RWPE1 (cell line): ENCODE results near the gene CHRNG.

ENCODE experiments used
- CTCF ChIA-PET: fragments of 350-600 bp; sonication (Branson Sonifier 250); formaldehyde crosslinking; extraction: SDS; loops from one replicate; lab custom pipeline; 2021; lab: Yijun Ruan, JAX
- POLR2A ChIA-PET: fragments of 400-600 bp; formaldehyde crosslinking; extraction: SDS; loops from one replicate; lab custom pipeline; 2020; ENCODE audit warnings: antibody characterized with exemption; ENCODE audit not compliant: low non-redundant PET; lab: Yijun Ruan, JAX
- DNase-seq: peaks from one replicate; pipeline ENCODE4 v3.0.0; 2012; ENCODE audit warnings: low spot score
- H3K27ac ChIP-seq: fragments of 450-650 bp; 2 replicates; pipeline ENCODE4 v1.5.1; 2017
- CTCF ChIP-seq: fragments of 450-650 bp; conservative IDR thresholded peaks from 2 replicates; pipeline ENCODE4 v1.5.1; 2017; ENCODE audit warnings: low read depth, mild to moderate bottlenecking

CHRNG gene

GRCh38 chr2:232549655-232550353 lies 10.3 kb downstream of the CHRNG start:
- no peak for DNase-seq

GRCh38 chr2:232550354-232551249 lies 11.1 kb downstream of the CHRNG start, which contains the start of the genes EIF4E2 and TIGD1:
Gene EIF4E2, plus strand, starts transcription at chr2:232550689. Its CDS starts 36 bp downstream, at chr2:232550725.
Gene TIGD1, minus strand, starts transcription at chr2:232550557. Its CDS starts 675 bp downstream, at chr2:232549882.
- no peak; the same call in 1 of the 2 replicates for TF ChIP-seq CTCF
- DNase-seq, result peak; percentile 97
- POLR2A ChIA-PET, result interaction anchor here (0.6 to 0.8 kb wide), 2 partner anchors 13 to 39 kb away, joined by 3 read pairs; no protein-coding TSS in a partner anchor
- peak within 1 kb of the TSS; percentile 95 for H3K27ac ChIP-seq
- CTCF ChIA-PET, result interaction anchor here (0.6 to 1.2 kb wide), 4 partner anchors 10 to 28 kb away, joined by 3 read pairs; no protein-coding TSS in a partner anchor

More at GRCh38 chr2:232549655-232550353, 10.3 kb downstream of the CHRNG start:
- POLR2A ChIA-PET, result no interaction called here
- peak overlapping the region; percentile 95 for H3K27ac ChIP-seq
- CTCF ChIA-PET, result interaction anchor here (1.2 kb wide), 1 partner anchor 10 kb away, joined by 3 read pairs; no protein-coding TSS in a partner anchor
- TF ChIP-seq CTCF, result no peak

- H3K27ac ChIP-seq, result peak overlapping the region; percentile 95
- POLR2A ChIA-PET, result interaction anchor here (0.8 kb wide), 1 partner anchor 38 kb away, joined by 3 read pairs; no protein-coding TSS in a partner anchor
- DNase-seq, result no peak
- TF ChIP-seq CTCF, result no peak
- CTCF ChIA-PET, result interaction anchor here (1.1 to 1.2 kb wide), 2 partner anchors 9 to 28 kb away, joined by 3 read pairs; no protein-coding TSS in a partner anchor
Measured at GRCh38 chr2:232551250-232551638, 11.8 kb downstream of the CHRNG start.

- DNase-seq, result no peak
- POLR2A ChIA-PET, result no interaction called here
- H3K27ac ChIP-seq, result no peak overlapping the region
- CTCF ChIA-PET, result no interaction called here
- no peak for TF ChIP-seq CTCF
Measured at GRCh38 chr2:232551776-232552175, 12.3 kb downstream of the CHRNG start.

- H3K27ac ChIP-seq, result no peak overlapping the region
- POLR2A ChIA-PET, result no interaction called here
- DNase-seq, result no peak
- TF ChIP-seq CTCF, result no peak
- CTCF ChIA-PET, result no interaction called here
Measured at GRCh38 chr2:232556426-232556825, 16.9 kb downstream of the CHRNG start.
